Ascending aorta (tissue), 2 donors: ENCODE data around the gene SCD5. TPM values are rescaled to one million over a fixed set of nuclear protein-coding genes. Genes with fewer than 3 reads are reported as not detected.

ENCODE experiments used
- DNase-seq, 2 donors: peaks; one replicate each; pipeline ENCODE4 v3.0.0-alpha.2; 2019; ENCODE audit warnings: low spot score in 2 of 2
- H3K27ac ChIP-seq, 2 donors: fragments of 200-600 bp; sonication (generic); one replicate each; pipeline ENCODE4 v1.5.1; 2016 to 2017; ENCODE audit warnings: mild to moderate bottlenecking in 1 of 2
- H3K27me3 ChIP-seq: fragments of 200-600 bp; sonication (generic); one replicate; pipeline ENCODE4 v1.5.1; 2017
- H3K36me3 ChIP-seq, 2 donors: fragments of 200-600 bp; sonication (generic); one replicate each; pipeline ENCODE4 v1.5.1; 2016
- H3K4me1 ChIP-seq, 2 donors: fragments of 200-600 bp; sonication (generic); one replicate each; pipeline ENCODE4 v1.5.1; 2016 to 2017; ENCODE audit warnings: mild to moderate bottlenecking in 1 of 2
- H3K4me3 ChIP-seq, 2 donors: fragments of 200-600 bp; sonication (generic); one replicate each; pipeline ENCODE4 v1.5.1; 2016 to 2017; ENCODE audit warnings: mild to moderate bottlenecking in 1 of 2
- H3K9me3 ChIP-seq, 2 donors: fragments of 200-600 bp; sonication (generic); one replicate each; pipeline ENCODE4 v1.5.1; 2016
- CTCF ChIP-seq, 3 experiments: fragments of 200-600 bp in 2 of 3; fragments of 450-650 bp in 1 of 3; sonication (generic) in 2 of 3; IDR thresholded peaks; one replicate each; pipeline ENCODE4 v1.5.1; 2016 to 2019; ENCODE audit warnings: antibody characterized with exemption in 3 of 3, mild to moderate bottlenecking in 1 of 3, moderate library complexity in 1 of 3
- intact Hi-C: fragments of 100-400 bp; cut with DNase I; formaldehyde crosslinking; loops from one replicate; pipeline ENCODE4 v1.15.1; 2023
- total RNA-seq: library from RNA; depleted of rRNA; stranded (reverse); fragments of >200 nt; gene quantifications from one replicate; pipeline ENCODE4 v1.1.0, GENCODE V29; 2016

The SCD5 gene
- total RNA-seq, 1 donor from 2014 or later: 28.0 TPM

GRCh38 chr4:82679531-82679930 lies 119.1 kb downstream of the SCD5 start:
- Histone ChIP-seq H3K36me3 (no peaks in the 10 kb centered on the region), H3K27ac (no peak overlapping the region), H3K4me3 (no peak overlapping the region), H3K4me1 (no peaks in the 10 kb centered on the region), H3K9me3 (no peaks in the 10 kb centered on the region), H3K27me3 (no peaks in the 10 kb centered on the region)
- no peak for TF ChIP-seq CTCF (IDR thresholded peaks at IDR 0.05)
- intact Hi-C loops: no loop called here
- DNase-seq: no peak

- TF ChIP-seq CTCF (IDR thresholded peaks at IDR 0.05): no peak
- Histone ChIP-seq H3K9me3 (no peaks in the 10 kb centered on the region), H3K27me3 (no peaks in the 10 kb centered on the region), H3K4me3 (no peak overlapping the region), H3K4me1 (no peaks in the 10 kb centered on the region), H3K36me3 (no peaks in the 10 kb centered on the region), H3K27ac (no peak overlapping the region)
- intact Hi-C loops: no loop called here
- no peak for DNase-seq
These were observed 120.5 kb downstream of the SCD5 start for GRCh38 chr4:82678051-82678450.

- intact Hi-C loops: no loop called here
- no peaks in the 10 kb centered on the region for H3K9me3 ChIP-seq
- no peaks in the 10 kb centered on the region for H3K27me3 ChIP-seq
- no peaks in the 10 kb centered on the region for H3K4me1 ChIP-seq
- DNase-seq: no peak
- no peak overlapping the region for H3K27ac ChIP-seq
- H3K4me3 ChIP-seq: no peak overlapping the region
- no peak for TF ChIP-seq CTCF (IDR thresholded peaks at IDR 0.05)
- H3K36me3 ChIP-seq: no peaks in the 10 kb centered on the region
These were observed 121.3 kb downstream of the SCD5 start for GRCh38 chr4:82677327-82677726.

- Histone ChIP-seq H3K4me3 (no peak overlapping the region), H3K9me3 (no peaks in the 10 kb centered on the region), H3K36me3 (no peaks in the 10 kb centered on the region), H3K4me1 (no peaks in the 10 kb centered on the region), H3K27me3 (no peaks in the 10 kb centered on the region), H3K27ac (no peak overlapping the region)
- DNase-seq: no peak
- intact Hi-C loops: no loop called here
- TF ChIP-seq CTCF (IDR thresholded peaks at IDR 0.05): no peak
These were observed 130.7 kb downstream of the SCD5 start for GRCh38 chr4:82667761-82668480.

- Histone ChIP-seq H3K9me3 (no peaks in the 10 kb centered on the region), H3K36me3 (no peaks in the 10 kb centered on the region), H3K27ac (no peak overlapping the region), H3K4me1 (no peaks in the 10 kb centered on the region), H3K4me3 (no peak overlapping the region), H3K27me3 (no peaks in the 10 kb centered on the region)
- intact Hi-C loops: no loop called here
- no peak for DNase-seq
- no peak for TF ChIP-seq CTCF (IDR thresholded peaks at IDR 0.05)
These were observed 131.5 kb downstream of the SCD5 start for GRCh38 chr4:82666970-82667665.
